Heart left ventricle (tissue), 16 donors: ENCODE data around the gene SULT2B1. TPM values are rescaled to one million over a fixed set of nuclear protein-coding genes. Genes with fewer than 3 reads are reported as not detected.

ENCODE experiments used
- ATAC-seq, 4 donors: fragments of 200-7000 bp; cut with Tn5 transposase; one replicate each; pipeline ENCODE4 v1.9.1; 2020 to 2022; ENCODE audit warnings: moderate library complexity in 4 of 4, mild to moderate bottlenecking in 3 of 4, moderate number of reproducible peaks in 1 of 4
- DNase-seq, 5 donors: peaks; one replicate each; pipeline ENCODE4 v3.0.0-alpha.2; 2020
- H3K27ac ChIP-seq, 12 donors: fragments of 200-600 bp; sonication (generic) in 4 of 12; one replicate each; pipeline versions ENCODE4 v1.5.0 to v1.8.0; 2016 to 2022; ENCODE audit warnings: mild to moderate bottlenecking in 2 of 12
- H3K27me3 ChIP-seq, 9 donors: fragments of 200-600 bp; sonication (generic) in 2 of 9; one replicate each; pipeline versions ENCODE4 v1.5.1 to v1.8.0; 2016 to 2022; ENCODE audit warnings: mild to moderate bottlenecking in 3 of 9
- H3K36me3 ChIP-seq, 9 donors: fragments of 200-600 bp; sonication (generic) in 2 of 9; one replicate each; pipeline versions ENCODE4 v1.5.0 to v1.8.0; 2018 to 2022; ENCODE audit warnings: mild to moderate bottlenecking in 2 of 9
- H3K4me1 ChIP-seq, 12 donors: fragments of 200-600 bp; sonication (generic) in 4 of 12; one replicate each; pipeline versions ENCODE4 v1.5.0 to v1.8.0; 2016 to 2022; ENCODE audit warnings: mild to moderate bottlenecking in 3 of 12
- H3K4me3 ChIP-seq, 12 donors: fragments of 200-600 bp; sonication (generic) in 4 of 12; one replicate each; pipeline versions ENCODE4 v1.5.0 to v1.8.0; 2017 to 2022; ENCODE audit warnings: mild to moderate bottlenecking in 9 of 12, moderate library complexity in 4 of 12
- H3K9me3 ChIP-seq, 12 donors: fragments of 200-600 bp; sonication (generic) in 4 of 12; one replicate each; pipeline versions ENCODE4 v1.5.0 to v1.8.0; 2016 to 2022; ENCODE audit warnings: mild to moderate bottlenecking in 1 of 12
- CTCF ChIP-seq, 12 donors: fragments of 200-600 bp; sonication (generic) in 4 of 12; IDR thresholded peaks; one replicate each; pipeline versions ENCODE4 v1.5.0 to v1.8.0; 2018 to 2022; ENCODE audit warnings: antibody characterized with exemption in 12 of 12, mild to moderate bottlenecking in 5 of 12
- POLR2A ChIP-seq, 2 donors: fragments of 450-650 bp; IDR thresholded peaks; one replicate each; pipeline ENCODE4 v1.6.1; 2017; ENCODE audit warnings: antibody characterized with exemption in 2 of 2, mild to moderate bottlenecking in 2 of 2, moderate library complexity in 2 of 2
- WGBS, 4 donors: extraction: QIAGEN DNeasy Blood & Tissue Kit in 2 of 4; methylation state at CpG; one replicate each; pipeline versions ENCODE4 v1.1.5 to v1.1.7; 2013 to 2018; 5-methylcytosine and 5-hydroxymethylcytosine counted together
- intact Hi-C, 10 donors: fragments of 100-400 bp; cut with DNase I; formaldehyde crosslinking; loops; one replicate each; pipeline versions ENCODE4 v1.11.1 to v1.14.2; 2022
- polyA plus RNA-seq, 2 donors: library from polyadenylated mRNA; stranded (reverse); fragments of 200-250 nt; gene quantifications; one replicate each; pipeline ENCODE4 v1.2.3, GENCODE V29; 2013
- total RNA-seq, 9 donors: library from RNA; depleted of rRNA in 2 of 9; stranded (reverse); fragments of >200 nt in 2 of 9; fragmentation: NEBNext Ultra II Directional in 3 of 9; extraction: Animal tissue kit (Norgen Biotek cat#: 25700) in 3 of 9; gene quantifications; one replicate each; pipeline versions ENCODE4 v1.1.0 to v1.2.4, GENCODE V29; 2016 to 2023
- donor health status: ischemic (EF 13 %, LVEDD 7.1; RV severe dilation, severe dysfunction).
- donor health status: healthy with polysubstance abuse.
- donor health status: DM: no; HTN: yes; CAD: no.
- donor health status: DM: no; HTN: no; CAD: no.
- donor health status: ischemic (EF 25% LVEDD 6.9; RV normal size, moderate dysfunction).
- donor health status: ischemic (EF 25% LVEDD 5.7; RV mildly dilated, moderate dysfunction).
- donor health status: healthy.
- donor health status: DM: yes; HTN: yes; CAD: no.
- donor health status: ischemic (EF 35%, LVEDD 5.7; RV mildly dilated, moderate dysfunction).
- donor health status: nonischemic (EF 11% LVEDD 7.7; RV severe dilation, severe dysfunction).
- donor health status: DM: yes; HTN: yes; CAD: no.
- donor health status: PGD.
- donor health status: ischemic (EF 29% LVEDD 5.4; RV normal size, mild dysfunction).
- donor health status: nonischemic (EF 23%, LVEDD 6.1; RV moderate dilation, normal function).

SULT2B1 gene
- total and polyA plus RNA-seq, 11 donors, result 0.19 to 0.45 TPM; not detected in 9

GRCh38 chr19:48578891-48579290, 26.9 kb downstream of the SULT2B1 start:
- 37 to 44% (median 38%) methylated on average over 3 of the region's 3 CpGs for WGBS, 4 donors

GRCh38 chr19:48582168-48582567, 30.2 kb downstream of the SULT2B1 start:
- TF ChIP-seq POLR2A (IDR thresholded peaks at IDR 0.05), result no peak
- no peak for TF ChIP-seq CTCF (IDR thresholded peaks at IDR 0.05)
- ATAC-seq, result no peak
- 83 to 89% (median 88%) methylated on average over 2 of the region's 2 CpGs for WGBS, 4 donors
- Histone ChIP-seq H3K27ac (no peak overlapping the region), H3K36me3 (no peaks in the 10 kb centered on the region), H3K4me3 (no peak overlapping the region), H3K4me1 (peaks cover 0 to 14% (median 5%) of the 10 kb centered on the region in 12 donors), H3K27me3 (no peaks in the 10 kb centered on the region), H3K9me3 (no peaks in the 10 kb centered on the region)
- DNase-seq, result no peak
- intact Hi-C loops, result loop anchor here (5.0 to 10.0 kb wide), 9 partner anchors 70 to 317 kb away; partner anchors contain the start of genes LMTK3 (in 3 of the 10), EMP3 (in 1 of the 10), GRIN2D (in 1 of the 10) and KDELR1 (in 1 of the 10)

More at GRCh38 chr19:48578891-48579290, 26.9 kb downstream of the SULT2B1 start:
- no peak overlapping the region for H3K4me3 ChIP-seq
- peaks cover 0 to 8% (median 3%) of the 10 kb centered on the region in 12 donors for H3K4me1 ChIP-seq
- no peaks in the 10 kb centered on the region for H3K9me3 ChIP-seq
- intact Hi-C loops, result no loop called here
- H3K36me3 ChIP-seq, result no peaks in the 10 kb centered on the region
- H3K27me3 ChIP-seq, result no peaks in the 10 kb centered on the region
- no peak for TF ChIP-seq POLR2A (IDR thresholded peaks at IDR 0.05)
- TF ChIP-seq CTCF (IDR thresholded peaks at IDR 0.05), result no peak
- H3K27ac ChIP-seq, result no peak overlapping the region
- ATAC-seq (no peak), DNase-seq (no peak)

- TF ChIP-seq POLR2A (IDR thresholded peaks at IDR 0.05) (no peak), CTCF (IDR thresholded peaks at IDR 0.05) (no peak)
- H3K27me3 ChIP-seq, result no peaks in the 10 kb centered on the region
- H3K36me3 ChIP-seq, result no peaks in the 10 kb centered on the region
- no peak overlapping the region for H3K27ac ChIP-seq
- ATAC-seq, result no peak
- no peaks in the 10 kb centered on the region for H3K9me3 ChIP-seq
- intact Hi-C loops, result loop anchor here in 9 of 10 donors (5.0 to 10.0 kb wide), 11 partner anchors 80 to 323 kb away; partner anchors contain the start of genes GRIN2D (in 2 of the 9), KDELR1 (in 2 of the 9), EMP3 (in 1 of the 9) and ZNF114 (in 1 of the 9)
- H3K4me1 ChIP-seq, result peaks cover 0 to 27% (median 7%) of the 10 kb centered on the region in 12 donors
- no peak for DNase-seq
- H3K4me3 ChIP-seq, result no peak overlapping the region
- WGBS, 4 donors, result 90 to 100% (median 91%) methylated on average over 2 to 3 of the region's 3 CpGs
Observed at GRCh38 chr19:48587387-48587786, 35.4 kb downstream of the SULT2B1 start.

- intact Hi-C loops, result loop anchor here in 9 of 10 donors (5.0 to 10.0 kb wide), 11 partner anchors 82 to 324 kb away; partner anchors contain the start of genes GRIN2D (in 2 of the 9), KDELR1 (in 2 of the 9), EMP3 (in 1 of the 9) and ZNF114 (in 1 of the 9)
- peak; percentile 86 to 97 (median 92) for TF ChIP-seq CTCF (IDR thresholded peaks at IDR 0.05)
- peak in 1 of 2 donors; percentile 20 for TF ChIP-seq POLR2A (IDR thresholded peaks at IDR 0.05)
- peak; percentile 64 to 90 (median 86) for ATAC-seq
- peak; percentile 87 to 96 (median 91) for DNase-seq
- Histone ChIP-seq H3K4me3 (peak overlapping the region in 11 of 12 donors; percentile 17 to 53 (median 42)), H3K9me3 (no peaks in the 10 kb centered on the region), H3K27me3 (no peaks in the 10 kb centered on the region), H3K36me3 (no peaks in the 10 kb centered on the region), H3K27ac (peak overlapping the region in 3 of 12 donors; percentile 13 to 35 (median 17)), H3K4me1 (peaks cover 0 to 19% (median 4%) of the 10 kb centered on the region in 12 donors)
- 4 to 5% (median 5%) methylated on average over 35 to 36 of the region's 36 CpGs for WGBS, 4 donors
Observed at GRCh38 chr19:48588670-48589401, 36.9 kb downstream of the SULT2B1 start.
